Measurements from ENCODE around the gene EXOC2.
A peak's percentile ranks its signal among the peaks of the same experiment; 100 is the strongest.

EXOC2 gene

DNA sequence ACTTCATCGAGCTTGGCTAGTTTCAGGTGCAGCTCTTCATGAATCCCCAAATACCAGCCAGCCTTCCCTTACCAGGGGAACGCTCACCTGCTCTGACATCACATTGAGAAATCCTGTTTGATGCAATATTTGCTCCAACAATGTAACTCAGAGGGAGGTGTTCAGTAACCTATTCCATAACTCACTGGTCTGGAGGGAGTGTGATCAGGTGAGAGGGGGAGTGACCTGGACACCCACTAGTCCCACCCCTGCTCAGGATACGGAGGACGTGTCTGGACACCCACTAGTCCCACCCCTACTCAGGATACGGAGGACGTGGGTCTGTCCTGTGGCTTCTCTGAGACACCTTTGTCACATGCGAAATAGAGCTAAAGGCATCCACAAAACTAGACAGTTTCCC, 106.4 kb downstream of the EXOC2 start:
- Histone ChIP-seq H3K23ac (ENCODE audit: low read length) (no peak overlapping the region), H3K4me3 (ENCODE audit: low read depth, low read length) (no peak overlapping the region), H4K8ac (ENCODE audit: low read depth, low read length) (no peak overlapping the region), H2BK12ac (ENCODE audit: low read length) (no peak overlapping the region), H3K9ac (ENCODE audit: low read length) (no peak overlapping the region), H2BK5ac (ENCODE audit: low read depth, low read length, poor library complexity) (no peak overlapping the region), H4K91ac (ENCODE audit: low read depth, low read length) (no peak overlapping the region), H3K27ac (ENCODE audit: low read depth, low read length) (no peak overlapping the region), H3K79me1 (ENCODE audit: low read length) (peaks cover 2% of the 10 kb centered on the region), H3K36me3 (ENCODE audit: control insufficient read depth in 1 of 2, insufficient read depth in 2 of 2, low read length in 2 of 2) (peaks cover 5 to 8% of the 10 kb centered on the region in 2 experiments), H2AFZ (ENCODE audit: insufficient read depth, low read length, poor library complexity) (no peak overlapping the region), H3K4me2 (ENCODE audit: low read length) (no peak overlapping the region), H3K4ac (ENCODE audit: low read depth, low read length) (no peak overlapping the region), H3K4me1 (ENCODE audit: control insufficient read depth in 1 of 2, insufficient read depth in 2 of 2, low read length in 2 of 2) (peaks cover 3 to 4% of the 10 kb centered on the region in 2 experiments), H2AK5ac (ENCODE audit: low read length) (no peak overlapping the region), H3K9me3 (ENCODE audit: insufficient read depth, low read depth, low read length) (no peaks in the 10 kb centered on the region), H2BK120ac (ENCODE audit: insufficient read depth, low read length, poor library complexity) (no peak overlapping the region), H3K27me3 (ENCODE audit: insufficient read depth, low read length) (no peaks in the 10 kb centered on the region), H3K79me2 (ENCODE audit: control insufficient read depth, insufficient read depth, low read length, poor library complexity) (no peaks in the 10 kb centered on the region), H3K18ac (ENCODE audit: low read length) (no peak overlapping the region), H3K14ac (ENCODE audit: low read length) (no peak overlapping the region), H4K12ac (ENCODE audit: low read depth, low read length) (no peak overlapping the region)
- no peak for DNase-seq
- WGBS (ENCODE audit: extremely low coverage, insufficient coverage, insufficient read length), result no CpG with 5 or more reads among the region's 7 CpGs

DNA sequence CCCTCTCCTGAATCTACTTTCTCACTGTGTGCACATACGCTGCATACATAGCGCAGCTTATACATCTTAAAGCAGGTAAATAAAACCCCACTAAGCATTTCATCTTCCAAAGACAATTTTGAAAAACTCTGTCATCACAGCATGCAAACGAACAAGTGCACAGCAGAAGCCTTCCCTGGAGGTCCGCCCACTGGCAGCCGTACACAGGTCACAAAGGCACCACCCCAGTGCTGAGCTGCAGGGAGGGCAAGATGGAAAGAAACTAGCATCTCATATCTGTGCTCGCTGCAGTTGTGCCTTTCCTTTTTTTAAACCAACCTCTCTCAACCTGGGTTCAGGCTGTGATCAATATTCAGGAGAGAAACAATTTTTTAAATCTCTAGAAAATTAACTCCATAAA, 109.3 kb downstream of the EXOC2 start:
- H3K79me2 ChIP-seq (ENCODE audit: control insufficient read depth, insufficient read depth, low read length, poor library complexity), result no peaks in the 10 kb centered on the region
- H3K9ac ChIP-seq (ENCODE audit: low read length), result no peak overlapping the region
- H3K18ac ChIP-seq (ENCODE audit: low read length), result no peak overlapping the region
- peak overlapping the region; percentile 54 for H4K12ac ChIP-seq (ENCODE audit: low read depth, low read length)
- no peak overlapping the region for H3K27ac ChIP-seq (ENCODE audit: low read depth, low read length)
- H3K23ac ChIP-seq (ENCODE audit: low read length), result no peak overlapping the region
- no peak overlapping the region for H3K4ac ChIP-seq (ENCODE audit: low read depth, low read length)
- H3K4me2 ChIP-seq (ENCODE audit: low read length), result no peak overlapping the region
- H3K4me3 ChIP-seq (ENCODE audit: low read depth, low read length), result no peak overlapping the region
- no peak overlapping the region for H4K8ac ChIP-seq (ENCODE audit: low read depth, low read length)
- peak overlapping the region; percentile 40 for H3K14ac ChIP-seq (ENCODE audit: low read length)
- H2BK5ac ChIP-seq (ENCODE audit: low read depth, low read length, poor library complexity), result no peak overlapping the region
- peak overlapping the region; percentile 31 for H2BK120ac ChIP-seq (ENCODE audit: insufficient read depth, low read length, poor library complexity)
- no peaks in the 10 kb centered on the region for H3K27me3 ChIP-seq (ENCODE audit: insufficient read depth, low read length)
- H2AK5ac ChIP-seq (ENCODE audit: low read length), result no peak overlapping the region
- no peak for DNase-seq
- H3K36me3 ChIP-seq (ENCODE audit: control insufficient read depth in 1 of 2, insufficient read depth in 2 of 2, low read length in 2 of 2), result no peaks in the 10 kb centered on the region
- H4K91ac ChIP-seq (ENCODE audit: low read depth, low read length), result peak overlapping the region; percentile 11
- H2BK12ac ChIP-seq (ENCODE audit: low read length), result peak overlapping the region; percentile 64
- peaks cover 2% of the 10 kb centered on the region for H3K79me1 ChIP-seq (ENCODE audit: low read length)
- H3K4me1 ChIP-seq (ENCODE audit: control insufficient read depth in 1 of 2, insufficient read depth in 2 of 2, low read length in 2 of 2), result peaks cover 0 to 4% of the 10 kb centered on the region in 2 experiments
- H3K9me3 ChIP-seq (ENCODE audit: insufficient read depth, low read depth, low read length), result no peaks in the 10 kb centered on the region
- WGBS (ENCODE audit: extremely low coverage, insufficient coverage, insufficient read length), result no CpG with 5 or more reads among the region's 6 CpGs
- no peak overlapping the region for H2AFZ ChIP-seq (ENCODE audit: insufficient read depth, low read length, poor library complexity)

DNA sequence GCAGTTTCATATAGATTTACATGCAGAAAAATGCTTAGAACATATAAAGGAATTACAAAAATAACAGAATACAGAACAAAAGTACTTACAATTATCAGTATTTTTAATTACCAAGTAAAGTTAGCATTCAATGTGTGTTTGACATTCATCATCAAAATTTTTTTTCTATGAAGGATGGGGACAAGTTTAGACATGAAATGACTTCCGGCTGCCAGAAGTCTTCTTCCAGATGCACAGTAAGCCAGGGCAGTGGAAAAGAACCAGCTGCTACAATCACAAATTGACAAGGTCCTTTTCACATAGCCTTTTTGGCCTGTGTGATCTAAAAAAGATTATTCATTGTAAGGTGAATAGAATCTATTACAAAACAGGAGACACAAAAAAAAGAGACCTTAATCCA, 109.8 kb downstream of the EXOC2 start:
- Histone ChIP-seq H3K27ac (ENCODE audit: low read depth, low read length) (no peak overlapping the region), H3K79me1 (ENCODE audit: low read length) (peaks cover 2% of the 10 kb centered on the region), H2BK5ac (ENCODE audit: low read depth, low read length, poor library complexity) (no peak overlapping the region), H3K79me2 (ENCODE audit: control insufficient read depth, insufficient read depth, low read length, poor library complexity) (no peaks in the 10 kb centered on the region), H3K4ac (ENCODE audit: low read depth, low read length) (no peak overlapping the region), H3K9ac (ENCODE audit: low read length) (no peak overlapping the region), H3K36me3 (ENCODE audit: control insufficient read depth in 1 of 2, insufficient read depth in 2 of 2, low read length in 2 of 2) (no peaks in the 10 kb centered on the region), H3K4me2 (ENCODE audit: low read length) (no peak overlapping the region), H3K4me1 (ENCODE audit: control insufficient read depth in 1 of 2, insufficient read depth in 2 of 2, low read length in 2 of 2) (peaks cover 0 to 4% of the 10 kb centered on the region in 2 experiments), H2BK120ac (ENCODE audit: insufficient read depth, low read length, poor library complexity) (no peak overlapping the region), H3K4me3 (ENCODE audit: low read depth, low read length) (no peak overlapping the region), H2AFZ (ENCODE audit: insufficient read depth, low read length, poor library complexity) (no peak overlapping the region), H2BK12ac (ENCODE audit: low read length) (no peak overlapping the region), H4K12ac (ENCODE audit: low read depth, low read length) (no peak overlapping the region), H4K8ac (ENCODE audit: low read depth, low read length) (no peak overlapping the region), H3K9me3 (ENCODE audit: insufficient read depth, low read depth, low read length) (no peaks in the 10 kb centered on the region), H4K91ac (ENCODE audit: low read depth, low read length) (no peak overlapping the region), H3K23ac (ENCODE audit: low read length) (no peak overlapping the region), H2AK5ac (ENCODE audit: low read length) (no peak overlapping the region), H3K18ac (ENCODE audit: low read length) (no peak overlapping the region), H3K14ac (ENCODE audit: low read length) (no peak overlapping the region), H3K27me3 (ENCODE audit: insufficient read depth, low read length) (no peaks in the 10 kb centered on the region)
- DNase-seq, result no peak
- WGBS (ENCODE audit: extremely low coverage, insufficient coverage, insufficient read length), result no CpG with 5 or more reads among the region's 1 CpG

- H3K4me2 ChIP-seq (ENCODE audit: low read length), result peak overlapping the region; percentile 11
Observed at GRCh38 chr6:582370-582769, 110.6 kb downstream of the EXOC2 start.

More at GRCh38 chr6:582370-582769, 110.6 kb downstream of the EXOC2 start:
- peaks cover 0 to 4% of the 10 kb centered on the region in 2 experiments for H3K4me1 ChIP-seq (ENCODE audit: control insufficient read depth in 1 of 2, insufficient read depth in 2 of 2, low read length in 2 of 2)
- H3K36me3 ChIP-seq (ENCODE audit: control insufficient read depth in 1 of 2, insufficient read depth in 2 of 2, low read length in 2 of 2), result no peaks in the 10 kb centered on the region
- no peak overlapping the region for H3K14ac ChIP-seq (ENCODE audit: low read length)
- no peak overlapping the region for H3K9ac ChIP-seq (ENCODE audit: low read length)
- H4K91ac ChIP-seq (ENCODE audit: low read depth, low read length), result no peak overlapping the region
- H3K23ac ChIP-seq (ENCODE audit: low read length), result no peak overlapping the region
- H3K4me3 ChIP-seq (ENCODE audit: low read depth, low read length), result no peak overlapping the region
- H3K9me3 ChIP-seq (ENCODE audit: insufficient read depth, low read depth, low read length), result no peaks in the 10 kb centered on the region
- no peak overlapping the region for H4K8ac ChIP-seq (ENCODE audit: low read depth, low read length)
- H2AFZ ChIP-seq (ENCODE audit: insufficient read depth, low read length, poor library complexity), result no peak overlapping the region
- WGBS (ENCODE audit: extremely low coverage, insufficient coverage, insufficient read length), result no CpG with 5 or more reads among the region's 12 CpGs
- no peak overlapping the region for H3K4ac ChIP-seq (ENCODE audit: low read depth, low read length)
- H2BK5ac ChIP-seq (ENCODE audit: low read depth, low read length, poor library complexity), result no peak overlapping the region
- no peaks in the 10 kb centered on the region for H3K79me2 ChIP-seq (ENCODE audit: control insufficient read depth, insufficient read depth, low read length, poor library complexity)
- no peaks in the 10 kb centered on the region for H3K27me3 ChIP-seq (ENCODE audit: insufficient read depth, low read length)
- no peak for DNase-seq
- H2AK5ac ChIP-seq (ENCODE audit: low read length), result no peak overlapping the region
- no peak overlapping the region for H2BK12ac ChIP-seq (ENCODE audit: low read length)
- peak overlapping the region; percentile 16 for H3K27ac ChIP-seq (ENCODE audit: low read depth, low read length)
- no peak overlapping the region for H4K12ac ChIP-seq (ENCODE audit: low read depth, low read length)
- H3K79me1 ChIP-seq (ENCODE audit: low read length), result peaks cover 2% of the 10 kb centered on the region
- no peak overlapping the region for H2BK120ac ChIP-seq (ENCODE audit: insufficient read depth, low read length, poor library complexity)
- H3K18ac ChIP-seq (ENCODE audit: low read length), result no peak overlapping the region
